ENCODE measurements around the gene ROBO3. TPM values are rescaled to one million over a fixed set of nuclear protein-coding genes. Genes with fewer than 3 reads are reported as not detected.

Gene ROBO3
- total and polyA plus RNA-seq, 2 donors (not counting 1 experiment from before 2014, with no cell fraction given) = 1.0 to 7.4 TPM

GRCh38 chr11:124879493-124880289 lies 14.5 kb downstream of the ROBO3 start:
- POLR2A ChIA-PET = no interaction called here
- peaks cover 0 to 46% (median 15%) of the 10 kb centered on the region in 4 experiments for H3K27me3 ChIP-seq (replicated peaks in 1 of 4; ENCODE audit: control extremely low read depth in 1 of 4, control insufficient read depth in 3 of 4, insufficient read depth in 4 of 4, low read length in 3 of 4)
- intact Hi-C loops (cut with micrococcal nuclease) = loop anchor here (5.0 kb wide), 2 partner anchors 42 to 73 kb away; partner anchors contain the start of gene CCDC15
- H3K27ac ChIP-seq (ENCODE audit: low read length in 2 of 2) = no peak overlapping the region
- CTCF ChIA-PET = interaction anchor here (1.8 kb wide), 1 partner anchor 13 kb away, joined by 5 read pairs; no protein-coding TSS in a partner anchor
- H3K4me1 ChIP-seq (ENCODE audit: control insufficient read depth in 2 of 2, insufficient read depth in 2 of 2, low read length in 2 of 2) = peaks cover 19 to 22% of the 10 kb centered on the region in 2 donors
- H3K4me2 ChIP-seq (replicated peaks; ENCODE audit: low read depth, low read length, poor library complexity, severe bottlenecking) = no peak overlapping the region
- H3K4me1 Mint-ChIP-seq = peaks cover 24% of the 10 kb centered on the region
- H3K79me2 ChIP-seq (ENCODE audit: control insufficient read depth, insufficient read depth, low read length) = no peaks in the 10 kb centered on the region
- DNase-seq = no peak
- H3K9ac ChIP-seq (ENCODE audit: low read length) = no peak overlapping the region
- 75% methylated on average over 13 of the region's 16 CpGs for WGBS (ENCODE audit: insufficient coverage)
- H3K4me3 ChIP-seq (ENCODE audit: control extremely low read depth in 1 of 5, extremely low read depth in 1 of 5, insufficient read depth in 1 of 5, low read depth in 2 of 5, low read length in 4 of 5) = no peak overlapping the region
- no peaks in the 10 kb centered on the region for H4K20me1 ChIP-seq (ENCODE audit: control insufficient read depth, insufficient read depth, low read length, poor library complexity, severe bottlenecking)
- no peak overlapping the region for H3K4me3 Mint-ChIP-seq
- no peaks in the 10 kb centered on the region for H3K36me3 ChIP-seq (replicated peaks in 1 of 2; ENCODE audit: control extremely low read depth in 1 of 2, control insufficient read depth in 1 of 2, extremely low read depth in 1 of 2, insufficient read depth in 2 of 2, low read length in 1 of 2)
- TF ChIP-seq, protein P1, sequence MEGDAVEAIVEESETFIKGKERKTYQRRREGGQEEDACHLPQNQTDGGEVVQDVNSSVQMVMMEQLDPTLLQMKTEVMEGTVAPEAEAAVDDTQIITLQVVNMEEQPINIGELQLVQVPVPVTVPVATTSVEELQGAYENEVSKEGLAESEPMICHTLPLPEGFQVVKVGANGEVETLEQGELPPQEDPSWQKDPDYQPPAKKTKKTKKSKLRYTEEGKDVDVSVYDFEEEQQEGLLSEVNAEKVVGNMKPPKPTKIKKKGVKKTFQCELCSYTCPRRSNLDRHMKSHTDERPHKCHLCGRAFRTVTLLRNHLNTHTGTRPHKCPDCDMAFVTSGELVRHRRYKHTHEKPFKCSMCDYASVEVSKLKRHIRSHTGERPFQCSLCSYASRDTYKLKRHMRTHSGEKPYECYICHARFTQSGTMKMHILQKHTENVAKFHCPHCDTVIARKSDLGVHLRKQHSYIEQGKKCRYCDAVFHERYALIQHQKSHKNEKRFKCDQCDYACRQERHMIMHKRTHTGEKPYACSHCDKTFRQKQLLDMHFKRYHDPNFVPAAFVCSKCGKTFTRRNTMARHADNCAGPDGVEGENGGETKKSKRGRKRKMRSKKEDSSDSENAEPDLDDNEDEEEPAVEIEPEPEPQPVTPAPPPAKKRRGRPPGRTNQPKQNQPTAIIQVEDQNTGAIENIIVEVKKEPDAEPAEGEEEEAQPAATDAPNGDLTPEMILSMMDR (IDR thresholded peaks at IDR 0.05) = no peak
- TF ChIP-seq EZH2 (IDR thresholded peaks at IDR 0.05; ENCODE audit: borderline replicate concordance, insufficient read depth, low read depth, low read length, poor library complexity, severe bottlenecking) = no peak
- no peak overlapping the region for H2AFZ ChIP-seq (ENCODE audit: insufficient read depth, low read depth, low read length, poor library complexity, severe bottlenecking)
- H3K27ac Mint-ChIP-seq = no peak overlapping the region
- peaks cover 52% of the 10 kb centered on the region for H3K27me3 Mint-ChIP-seq
- ATAC-seq (ENCODE audit: low read depth) = no peak
- peaks cover 0 to 22% (median 0%) of the 10 kb centered on the region in 3 donors for H3K9me3 ChIP-seq (ENCODE audit: control extremely low read depth in 1 of 3, control insufficient read depth in 2 of 3, insufficient read depth in 1 of 3, low read length in 2 of 3)
- no peaks in the 10 kb centered on the region for H3K9me3 Mint-ChIP-seq (ENCODE audit: insufficient read depth)

DNA sequence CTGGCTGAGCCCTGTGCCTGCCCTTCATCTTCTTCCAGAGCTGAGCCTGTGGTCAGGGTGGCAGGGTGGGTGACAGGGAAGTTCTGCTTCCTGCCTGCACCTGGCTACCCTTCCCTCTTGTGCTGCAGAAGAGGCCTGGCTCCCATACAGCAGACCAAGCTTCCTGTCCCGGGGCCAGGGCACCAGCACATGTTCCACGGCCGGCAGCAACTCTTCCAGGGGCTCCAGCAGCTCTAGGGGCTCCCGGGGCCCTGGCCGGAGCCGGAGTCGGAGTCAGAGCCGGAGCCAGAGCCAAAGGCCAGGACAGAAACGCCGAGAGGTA lies 15.0 kb downstream of the ROBO3 start:
- Mint-ChIP-seq H3K27ac (no peak overlapping the region), H3K4me1 (peaks cover 24% of the 10 kb centered on the region), H3K4me3 (no peak overlapping the region), H3K9me3 (ENCODE audit: insufficient read depth) (no peaks in the 10 kb centered on the region), H3K27me3 (peaks cover 46% of the 10 kb centered on the region)
- Histone ChIP-seq H2AFZ (ENCODE audit: insufficient read depth, low read depth, low read length, poor library complexity, severe bottlenecking) (no peak overlapping the region), H4K20me1 (ENCODE audit: control insufficient read depth, insufficient read depth, low read length, poor library complexity, severe bottlenecking) (no peaks in the 10 kb centered on the region), H3K9ac (ENCODE audit: low read length) (no peak overlapping the region), H3K27ac (ENCODE audit: low read length in 2 of 2) (no peak overlapping the region), H3K36me3 (replicated peaks in 1 of 2; ENCODE audit: control extremely low read depth in 1 of 2, control insufficient read depth in 1 of 2, extremely low read depth in 1 of 2, insufficient read depth in 2 of 2, low read length in 1 of 2) (no peaks in the 10 kb centered on the region), H3K79me2 (ENCODE audit: control insufficient read depth, insufficient read depth, low read length) (no peaks in the 10 kb centered on the region), H3K4me2 (replicated peaks; ENCODE audit: low read depth, low read length, poor library complexity, severe bottlenecking) (no peak overlapping the region), H3K27me3 (replicated peaks in 1 of 4; ENCODE audit: control extremely low read depth in 1 of 4, control insufficient read depth in 3 of 4, insufficient read depth in 4 of 4, low read length in 3 of 4) (peaks cover 0 to 40% (median 13%) of the 10 kb centered on the region in 4 experiments), H3K4me3 (ENCODE audit: control extremely low read depth in 1 of 5, extremely low read depth in 1 of 5, insufficient read depth in 1 of 5, low read depth in 2 of 5, low read length in 4 of 5) (no peak overlapping the region), H3K4me1 (ENCODE audit: control insufficient read depth in 2 of 2, insufficient read depth in 2 of 2, low read length in 2 of 2) (peaks cover 19 to 20% of the 10 kb centered on the region in 2 donors), H3K9me3 (ENCODE audit: control extremely low read depth in 1 of 3, control insufficient read depth in 2 of 3, insufficient read depth in 1 of 3, low read length in 2 of 3) (peaks cover 0 to 22% (median 0%) of the 10 kb centered on the region in 3 donors)
- ChIA-PET CTCF (interaction anchor here (1.0 to 1.8 kb wide), 2 partner anchors 11 to 13 kb away, joined by 3 to 5 read pairs; no protein-coding TSS in a partner anchor), POLR2A (no interaction called here)
- WGBS (ENCODE audit: insufficient coverage) = 51% methylated on average over 10 of the region's 10 CpGs
- no peak for DNase-seq
- TF ChIP-seq, protein P1 (IDR thresholded peaks at IDR 0.05) = no peak
- TF ChIP-seq EZH2 (IDR thresholded peaks at IDR 0.05; ENCODE audit: borderline replicate concordance, insufficient read depth, low read depth, low read length, poor library complexity, severe bottlenecking) = no peak
- no peak for ATAC-seq (ENCODE audit: low read depth)
- intact Hi-C loops (cut with micrococcal nuclease) = no loop called here
